T47D (cell line): ENCODE measurements around the gene RPL26.
A peak's percentile ranks its signal among the peaks of the same experiment; 100 is the strongest.
"Not testable (repeated sequence)": the region's sequence is repeated elsewhere in the genome, so short reads cannot be mapped to it uniquely, and the experiment has no call there.

Experiments used
- DNase-seq, 2 experiments: peaks; one replicate each; pipeline versions ENCODE4 v3.0.0 to v3.0.0-alpha.2; 2011 to 2012; ENCODE audit warnings: low read depth in 1 of 2, low spot score in 1 of 2
- JUND ChIP-seq: IDR thresholded peaks from 2 replicates; pipeline ENCODE4 v1.6.1; 2012; ENCODE audit warnings: low read depth
- in situ Hi-C: cut with HindIII; loops from 2 replicates; pipeline ENCODE4 v1.10.0; 2016; ENCODE audit warnings: low sequenced_read_pairs, low pct_unique_long_range_greater_than_20kb

Gene RPL26

DNA sequence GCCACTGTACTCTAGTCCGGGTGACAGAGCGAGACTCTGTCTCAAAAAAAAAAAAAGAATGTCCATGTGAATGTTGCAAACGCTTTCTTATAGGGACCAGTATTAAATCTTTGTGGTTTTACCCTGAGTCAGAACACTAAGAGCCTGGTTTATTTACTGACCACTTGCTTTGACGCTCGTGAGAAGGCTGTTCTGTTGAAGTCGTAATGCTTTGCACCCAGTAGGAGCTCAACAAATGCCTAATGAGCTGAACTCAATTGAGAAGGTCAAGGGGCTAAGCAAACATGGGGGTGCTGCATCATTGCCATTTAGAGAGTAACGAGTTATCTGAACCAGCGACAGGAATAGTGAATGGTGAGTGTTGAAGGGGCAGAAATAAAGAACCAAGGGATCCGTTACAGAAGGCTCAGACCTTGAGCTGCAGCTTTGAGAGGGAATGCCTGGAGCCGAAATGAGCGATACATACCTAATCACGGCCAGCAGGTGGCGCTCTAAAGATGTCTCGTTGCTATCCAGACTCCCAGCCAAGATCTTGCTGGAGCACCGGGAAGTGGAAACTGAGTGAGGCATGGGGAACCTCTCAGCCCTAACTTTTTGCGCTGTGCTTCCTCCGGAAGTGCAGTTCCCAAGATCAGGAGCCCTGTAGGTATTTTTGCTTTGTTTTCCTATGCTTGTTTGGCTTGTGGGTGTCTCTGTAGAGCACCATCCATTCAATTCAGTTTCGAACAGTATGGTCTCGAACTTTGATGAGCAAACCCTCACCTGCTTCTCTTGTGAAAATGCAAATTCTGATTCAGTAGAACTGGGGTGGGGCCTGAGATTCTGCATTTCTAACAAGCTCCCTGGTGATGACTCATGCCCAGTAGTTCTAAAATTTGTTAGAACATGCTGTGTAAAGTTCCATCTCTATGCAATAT, 27.2 kb upstream of the RPL26 start:
- in situ Hi-C loops: no loop called here
- peak; percentile 34 to 88 for DNase-seq
- no peak for TF ChIP-seq JUND

DNA sequence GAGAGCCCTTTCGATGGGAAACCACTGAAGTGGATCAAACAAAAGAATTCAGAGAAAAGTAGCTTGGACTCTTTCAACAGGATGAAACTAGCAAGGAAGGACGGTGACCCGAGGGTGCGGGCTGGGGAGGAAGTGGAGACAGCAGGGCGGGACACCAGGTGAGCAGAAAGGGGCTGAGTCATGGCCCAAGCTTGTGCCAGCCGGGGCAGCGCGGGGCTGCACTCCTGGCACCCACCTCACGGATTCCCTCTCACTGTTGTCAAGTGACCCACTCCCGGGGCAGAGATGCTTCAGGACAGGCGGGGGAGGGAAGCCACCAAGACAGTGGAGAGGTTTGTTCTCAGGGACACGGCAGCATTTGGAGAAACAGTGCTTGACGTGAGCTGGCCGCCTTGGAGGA, 25.4 kb upstream of the RPL26 start:
- in situ Hi-C loops: no loop called here
- no peak for TF ChIP-seq JUND
- no peak for DNase-seq

DNA sequence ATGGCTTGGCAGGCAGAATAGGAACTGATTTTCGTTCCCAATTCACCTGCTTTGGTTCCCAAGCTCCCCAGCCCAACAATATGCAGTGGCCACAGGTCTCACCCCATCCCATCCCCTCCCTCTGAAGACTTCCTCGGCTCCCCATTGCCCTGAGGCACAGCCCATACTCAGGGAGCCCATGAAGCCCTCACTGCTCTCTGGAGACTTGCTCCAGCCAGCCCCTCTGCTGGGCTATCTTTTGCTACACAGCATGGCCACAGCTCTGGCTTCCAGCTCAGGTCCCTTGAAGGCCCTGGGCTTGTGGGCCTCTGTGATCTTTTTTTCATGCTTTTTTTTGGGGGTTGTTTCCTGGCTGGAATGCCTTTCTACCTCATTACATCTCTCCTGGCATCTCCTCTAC, 23.2 kb upstream of the RPL26 start:
- DNase-seq: no peak

DNA sequence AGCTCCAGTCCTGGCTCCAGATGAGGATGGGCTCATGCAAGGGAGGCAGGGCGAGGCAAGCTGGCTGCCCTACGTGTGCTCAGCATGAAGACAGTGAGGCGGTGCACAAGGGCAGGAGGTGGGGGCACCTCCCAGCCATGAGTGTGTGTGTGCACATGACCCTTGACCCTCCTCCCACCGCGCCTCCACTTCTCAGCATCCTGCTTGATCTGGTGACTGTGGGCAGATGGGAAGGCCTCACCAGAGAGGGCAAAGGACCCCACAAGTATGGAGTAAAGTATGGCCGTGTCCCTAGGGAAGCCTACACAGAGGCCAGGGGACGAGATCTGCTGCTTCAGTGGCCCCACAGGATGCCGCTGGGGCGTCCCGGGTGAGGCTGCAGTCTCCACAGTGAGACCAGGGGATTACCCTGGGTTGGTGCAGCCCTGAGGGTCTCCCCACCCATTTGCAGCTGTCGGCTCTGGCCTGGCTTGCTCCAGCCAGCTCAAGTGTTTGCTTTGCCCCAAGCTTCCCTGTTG, 22.6 kb upstream of the RPL26 start:
- DNase-seq: no peak
- in situ Hi-C loops: no loop called here
- TF ChIP-seq JUND: no peak

More for the DNA sequence above, 23.2 kb upstream of the RPL26 start:
- in situ Hi-C loops: no loop called here
- no peak for TF ChIP-seq JUND

DNA sequence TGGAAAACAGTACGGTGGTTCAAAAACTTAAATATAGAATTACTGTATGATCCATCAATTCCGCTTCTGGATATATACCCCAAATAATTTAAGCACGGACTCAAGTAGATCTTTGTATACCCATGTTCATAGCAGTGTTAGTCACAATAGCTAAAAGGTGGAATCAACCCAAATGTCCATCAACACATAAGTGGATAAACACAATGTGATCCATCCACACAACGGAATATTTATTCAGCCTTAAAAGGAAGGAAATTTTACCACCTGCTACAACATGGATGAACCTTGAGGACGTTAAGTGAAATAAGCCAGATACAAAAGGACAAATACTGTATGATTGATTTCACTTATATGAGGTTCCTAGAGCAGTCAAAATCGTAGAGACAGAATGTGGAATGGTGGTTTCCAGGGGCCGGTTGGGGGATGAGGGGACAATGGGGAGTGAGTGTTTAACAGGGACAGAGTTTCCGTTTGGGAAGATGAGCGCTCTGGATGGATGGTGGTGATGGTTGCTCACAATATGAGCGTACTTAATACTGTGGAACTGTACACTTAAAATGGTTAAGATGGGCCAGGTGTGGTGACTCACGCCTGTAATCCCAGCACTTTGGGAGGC, 20.0 kb upstream of the RPL26 start:
- in situ Hi-C loops: no loop called here
- TF ChIP-seq JUND: no peak
- DNase-seq: no peak

DNA sequence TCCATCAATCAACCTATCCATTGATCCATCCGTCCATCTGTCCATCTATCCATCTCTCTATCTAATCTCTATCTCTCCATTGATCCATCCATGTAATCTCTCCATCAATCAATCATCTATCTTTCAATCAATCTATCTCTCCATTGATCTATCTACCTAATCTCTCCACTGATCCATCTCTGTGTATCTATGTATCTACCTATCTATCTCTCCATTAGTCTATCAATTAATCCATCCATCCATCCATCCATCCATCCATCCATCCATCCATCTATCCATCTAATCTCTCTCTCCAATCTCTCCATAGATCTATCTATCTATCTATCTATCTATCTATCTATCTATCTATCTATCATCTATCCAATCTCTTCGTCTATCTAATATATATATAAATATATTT, 18.1 kb upstream of the RPL26 start:
- in situ Hi-C loops: no loop called here
- DNase-seq: no peak
- TF ChIP-seq JUND: no peak

DNA sequence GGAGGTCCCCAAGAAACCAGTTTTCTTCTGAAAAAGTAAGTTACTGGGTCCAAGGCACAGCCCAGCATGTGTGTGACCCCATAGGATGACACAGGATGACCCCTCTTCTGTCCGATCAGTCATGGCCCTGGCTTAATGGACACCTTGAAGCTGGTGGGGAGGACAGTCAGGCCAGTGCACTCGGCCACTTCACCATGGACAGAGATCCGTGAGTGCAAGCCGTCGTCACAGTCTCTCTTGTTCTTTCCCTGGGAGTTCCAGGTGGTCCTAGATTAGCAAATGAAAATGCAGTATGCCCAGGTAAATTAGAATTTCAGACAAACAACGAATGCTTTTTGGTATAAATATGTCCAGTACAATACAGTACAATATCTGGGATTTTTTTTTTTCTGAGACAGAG, 16.0 kb upstream of the RPL26 start:
- DNase-seq: no peak
- in situ Hi-C loops: no loop called here
- TF ChIP-seq JUND: no peak

DNA sequence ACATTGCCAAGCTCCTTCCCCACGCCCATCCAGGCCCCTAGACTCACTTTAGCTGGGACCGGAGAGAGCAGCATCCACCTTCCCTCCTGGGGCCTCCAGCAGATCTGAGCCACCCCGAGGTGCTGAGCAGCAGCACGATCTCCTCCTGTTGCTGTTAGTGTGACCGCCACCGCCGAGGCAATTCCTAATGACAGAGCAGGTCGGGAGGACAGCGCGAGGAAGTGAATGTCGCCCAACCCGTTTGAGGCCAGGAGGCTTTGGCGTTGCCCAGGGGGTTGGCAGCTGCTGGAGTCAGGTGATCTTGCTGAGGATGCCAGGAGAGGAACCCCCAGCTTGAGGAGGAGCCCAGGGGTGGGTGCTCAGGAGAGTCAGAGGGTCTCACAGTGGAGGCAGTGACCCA, 14.6 kb upstream of the RPL26 start, which contains the start of gene RNF222:
TSS of gene RNF222 (minus strand) at position 192 of the 400 bp plus-strand sequence. CDS start 4,366 bp downstream, outside the sequence.
- in situ Hi-C loops: no loop called here
- TF ChIP-seq JUND: no peak
- DNase-seq: peak; percentile 55 to 90

DNA sequence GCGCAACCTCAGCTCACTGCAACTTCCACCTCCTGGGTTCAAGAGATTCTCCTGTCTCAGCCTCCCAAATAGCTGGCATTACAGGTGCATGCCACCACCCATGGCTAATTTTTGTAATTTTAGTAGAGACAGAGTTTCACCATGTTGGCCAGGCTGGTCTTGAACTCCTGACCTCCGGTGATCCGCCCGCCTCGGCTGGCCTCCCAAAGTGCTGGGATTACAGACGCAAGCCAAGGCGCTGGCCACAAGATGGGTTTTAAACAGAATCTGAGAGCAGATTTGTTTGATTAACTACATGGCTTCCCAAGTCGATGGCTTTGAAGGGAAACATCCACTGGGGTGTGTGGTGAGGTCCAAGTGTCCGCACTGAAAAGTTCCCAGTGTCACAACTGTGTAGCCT, 11.5 kb upstream of the RPL26 start:
- in situ Hi-C loops, DNase-seq: not testable (repeated sequence)

DNA sequence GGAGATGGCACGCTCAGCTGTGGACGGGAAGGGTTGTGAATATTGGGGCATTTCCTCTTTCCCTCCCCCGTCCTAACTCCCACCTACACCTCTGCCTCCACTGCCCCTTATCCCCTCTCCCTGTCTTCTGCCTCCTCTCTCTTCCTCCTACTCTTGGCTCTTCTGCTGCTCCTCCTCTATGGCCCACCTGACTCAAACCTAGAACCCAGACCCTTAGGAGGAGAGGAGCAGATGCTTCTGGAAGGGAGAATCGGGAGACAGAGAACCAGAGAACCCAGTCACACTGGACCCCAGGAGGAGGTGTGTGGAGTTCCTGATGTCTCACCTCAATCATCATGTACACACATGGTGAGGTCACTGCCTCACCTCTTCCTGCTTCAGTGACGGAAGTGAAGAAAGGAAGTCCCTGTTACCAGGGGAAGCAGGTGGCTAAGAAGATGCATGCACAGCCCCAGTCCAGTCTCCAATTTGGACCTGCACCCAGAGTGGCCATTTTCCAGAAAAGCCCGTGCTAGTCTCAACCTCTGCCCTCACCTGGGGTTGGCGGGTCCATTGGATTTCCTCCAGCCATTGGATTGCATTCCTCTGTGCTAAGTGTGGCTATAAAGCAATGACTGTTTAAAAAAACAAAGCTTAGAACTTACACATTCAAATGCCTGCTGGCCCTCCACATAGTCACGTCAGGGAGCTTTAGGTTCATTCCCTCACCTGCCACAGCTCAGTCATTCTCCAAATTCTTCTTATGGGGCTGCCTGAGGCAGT, 10.7 kb upstream of the RPL26 start:
- DNase-seq: peak in 1 of 2 experiments; percentile 45
- in situ Hi-C loops: no loop called here
- no peak for TF ChIP-seq JUND

DNA sequence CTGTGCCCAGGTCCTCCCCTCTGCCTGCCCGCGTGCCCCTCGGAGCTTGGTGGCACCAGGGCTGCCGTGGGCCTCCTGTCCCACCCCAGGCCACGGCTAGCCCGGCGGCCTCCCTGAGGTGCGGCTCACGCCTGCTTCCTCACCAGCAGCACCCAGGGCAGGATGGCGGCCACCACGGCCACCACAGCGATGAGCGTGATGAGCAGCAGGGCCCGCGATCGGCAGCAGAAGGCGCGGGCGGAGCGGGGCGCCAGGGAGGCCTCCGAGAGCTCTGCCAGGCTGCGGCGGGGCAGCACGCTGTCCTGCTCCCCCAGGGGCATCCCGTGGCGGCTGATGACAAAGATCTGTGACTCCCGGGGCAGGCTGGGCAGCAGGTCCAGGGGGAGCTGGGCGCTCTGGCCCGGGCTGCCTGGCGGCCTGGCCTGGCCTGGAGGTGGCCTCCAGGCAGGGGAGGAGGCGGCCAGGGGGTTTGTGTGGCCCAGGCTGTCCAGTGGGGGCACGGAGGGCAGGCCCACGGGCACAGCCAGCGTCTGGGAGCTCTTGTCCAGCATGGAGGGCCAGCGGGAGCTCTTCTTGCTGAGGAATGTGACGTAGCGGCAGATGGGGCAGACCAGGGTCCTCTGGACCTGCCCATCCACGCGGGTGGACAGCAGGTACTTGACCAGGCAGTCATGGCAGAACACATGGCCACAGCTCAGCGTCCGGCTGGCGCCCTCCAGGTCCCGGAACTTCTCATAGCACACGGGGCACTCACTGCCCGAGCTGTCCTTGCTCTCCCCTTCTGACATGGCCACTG, 9.9 kb upstream of the RPL26 start:
- TF ChIP-seq JUND: no peak
- no peak for DNase-seq
- in situ Hi-C loops: no loop called here

DNA sequence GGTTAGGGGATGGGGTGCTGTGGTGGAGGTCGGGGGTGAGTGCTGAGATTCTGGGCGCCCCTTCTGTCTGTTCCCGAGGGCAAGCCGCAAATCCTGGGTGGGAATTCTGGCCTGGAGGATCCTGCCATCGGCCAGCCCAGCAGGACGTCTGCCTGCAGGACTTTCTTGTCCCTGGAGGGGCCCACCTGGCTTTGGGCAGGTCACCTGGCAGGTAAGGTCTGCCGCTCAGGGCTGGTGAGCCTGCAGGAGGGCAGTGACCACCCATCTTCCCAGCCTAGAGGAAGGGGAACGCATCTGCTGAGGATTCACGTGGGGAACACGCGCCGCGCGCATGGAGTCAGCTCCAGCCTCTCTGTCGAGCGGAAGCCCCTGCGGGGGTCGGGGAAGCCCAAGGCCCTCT, 9.3 kb upstream of the RPL26 start:
- DNase-seq: no peak
- TF ChIP-seq JUND: no peak
- in situ Hi-C loops: no loop called here
